ENCODE data around the gene ANXA3. TPM values are rescaled to one million over a fixed set of nuclear protein-coding genes. Genes with fewer than 3 reads are reported as not detected.

Gene ANXA3
- total RNA-seq, 1 donor from 2014 or later = 271 TPM

GRCh38 chr4:78638337-78639172, 87.0 kb downstream of the ANXA3 start:
- no peaks in the 10 kb centered on the region for H3K36me3 ChIP-seq (ENCODE audit: control insufficient read depth, insufficient read depth, low read length)
- DNase-seq (ENCODE audit: low read depth) = no peak
- TF ChIP-seq, protein P1, sequence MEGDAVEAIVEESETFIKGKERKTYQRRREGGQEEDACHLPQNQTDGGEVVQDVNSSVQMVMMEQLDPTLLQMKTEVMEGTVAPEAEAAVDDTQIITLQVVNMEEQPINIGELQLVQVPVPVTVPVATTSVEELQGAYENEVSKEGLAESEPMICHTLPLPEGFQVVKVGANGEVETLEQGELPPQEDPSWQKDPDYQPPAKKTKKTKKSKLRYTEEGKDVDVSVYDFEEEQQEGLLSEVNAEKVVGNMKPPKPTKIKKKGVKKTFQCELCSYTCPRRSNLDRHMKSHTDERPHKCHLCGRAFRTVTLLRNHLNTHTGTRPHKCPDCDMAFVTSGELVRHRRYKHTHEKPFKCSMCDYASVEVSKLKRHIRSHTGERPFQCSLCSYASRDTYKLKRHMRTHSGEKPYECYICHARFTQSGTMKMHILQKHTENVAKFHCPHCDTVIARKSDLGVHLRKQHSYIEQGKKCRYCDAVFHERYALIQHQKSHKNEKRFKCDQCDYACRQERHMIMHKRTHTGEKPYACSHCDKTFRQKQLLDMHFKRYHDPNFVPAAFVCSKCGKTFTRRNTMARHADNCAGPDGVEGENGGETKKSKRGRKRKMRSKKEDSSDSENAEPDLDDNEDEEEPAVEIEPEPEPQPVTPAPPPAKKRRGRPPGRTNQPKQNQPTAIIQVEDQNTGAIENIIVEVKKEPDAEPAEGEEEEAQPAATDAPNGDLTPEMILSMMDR (IDR thresholded peaks at IDR 0.05; ENCODE audit: insufficient read depth, low read length, poor library complexity, severe bottlenecking) = no peak
- H3K27me3 ChIP-seq (ENCODE audit: control insufficient read depth, insufficient read depth, low read length) = no peaks in the 10 kb centered on the region
- no peak overlapping the region for H3K4me3 ChIP-seq (ENCODE audit: low read depth, low read length)

- TF ChIP-seq, protein P1 (IDR thresholded peaks at IDR 0.05; ENCODE audit: insufficient read depth, low read length, poor library complexity, severe bottlenecking) = no peak
- H3K27me3 ChIP-seq (ENCODE audit: control insufficient read depth, insufficient read depth, low read length) = no peaks in the 10 kb centered on the region
- no peak for DNase-seq (ENCODE audit: low read depth)
- H3K36me3 ChIP-seq (ENCODE audit: control insufficient read depth, insufficient read depth, low read length) = no peaks in the 10 kb centered on the region
- H3K4me3 ChIP-seq (ENCODE audit: low read depth, low read length) = no peak overlapping the region
Measured at GRCh38 chr4:78640714-78641113, 89.1 kb downstream of the ANXA3 start.

DNA sequence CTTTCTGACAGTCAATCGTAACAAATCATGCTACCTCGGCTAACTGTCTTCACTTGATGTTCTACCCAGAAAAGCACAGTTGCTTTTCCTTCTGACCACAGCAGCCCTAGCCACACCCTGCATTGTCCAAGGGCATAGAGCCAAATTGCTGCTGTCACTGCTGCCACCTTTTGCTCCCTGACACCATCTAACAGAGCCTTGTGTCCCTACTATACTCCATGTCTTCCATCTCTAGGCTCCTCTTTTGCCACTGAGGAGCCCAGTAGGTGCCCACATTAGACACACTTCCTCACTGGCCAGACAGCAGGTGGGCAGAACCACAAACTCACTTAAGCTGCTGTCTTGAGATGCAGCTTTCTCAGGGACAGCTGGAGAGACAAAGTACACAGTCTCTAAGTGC, 91.4 kb downstream of the ANXA3 start:
- H3K4me3 ChIP-seq (ENCODE audit: low read depth, low read length) = no peak overlapping the region

GRCh38 chr4:78644063-78644691, 92.6 kb downstream of the ANXA3 start:
- TF ChIP-seq, protein P1 (IDR thresholded peaks at IDR 0.05; ENCODE audit: insufficient read depth, low read length, poor library complexity, severe bottlenecking) = no peak
- H3K36me3 ChIP-seq (ENCODE audit: control insufficient read depth, insufficient read depth, low read length) = no peaks in the 10 kb centered on the region
- H3K4me3 ChIP-seq (ENCODE audit: low read depth, low read length) = no peak overlapping the region
- DNase-seq (ENCODE audit: low read depth) = no peak
- H3K27me3 ChIP-seq (ENCODE audit: control insufficient read depth, insufficient read depth, low read length) = no peaks in the 10 kb centered on the region

More for the DNA sequence above, 91.4 kb downstream of the ANXA3 start:
- Histone ChIP-seq H3K27me3 (ENCODE audit: control insufficient read depth, insufficient read depth, low read length) (no peaks in the 10 kb centered on the region), H3K36me3 (ENCODE audit: control insufficient read depth, insufficient read depth, low read length) (no peaks in the 10 kb centered on the region)
- TF ChIP-seq, protein P1 (IDR thresholded peaks at IDR 0.05; ENCODE audit: insufficient read depth, low read length, poor library complexity, severe bottlenecking) = no peak
- no peak for DNase-seq (ENCODE audit: low read depth)

GRCh38 chr4:78644744-78645330, 93.3 kb downstream of the ANXA3 start:
- H3K27me3 ChIP-seq (ENCODE audit: control insufficient read depth, insufficient read depth, low read length) = no peaks in the 10 kb centered on the region
- no peaks in the 10 kb centered on the region for H3K36me3 ChIP-seq (ENCODE audit: control insufficient read depth, insufficient read depth, low read length)
- H3K4me3 ChIP-seq (ENCODE audit: low read depth, low read length) = no peak overlapping the region
- TF ChIP-seq, protein P1 (IDR thresholded peaks at IDR 0.05; ENCODE audit: insufficient read depth, low read length, poor library complexity, severe bottlenecking) = peak; percentile 85
- DNase-seq (ENCODE audit: low read depth) = peak; percentile 41

Measured in kidney epithelial cell (primary cell).